Measurements from ENCODE around the gene ZFP69.

GRCh38 chr1:40462956-40463590 is 14.0 kb upstream of the ZFP69 start:
- no peak for TF ChIP-seq CTCF (IDR thresholded peaks at IDR 0.05)
- no peak for TF ChIP-seq POLR2A (IDR thresholded peaks at IDR 0.05)
- no peak for TF ChIP-seq EP300 (IDR thresholded peaks at IDR 0.05)
- TF ChIP-seq POLR2AphosphoS5 (IDR thresholded peaks at IDR 0.05) = no peak

All from sigmoid colon (tissue), 4 donors.